Measurements from ENCODE around the gene STYK1.
A peak's percentile ranks its signal among the peaks of the same experiment; 100 is the strongest.
"Not testable (repeated sequence)": the region's sequence is repeated elsewhere in the genome, so short reads cannot be mapped to it uniquely, and the experiment has no call there.

The STYK1 gene

DNA sequence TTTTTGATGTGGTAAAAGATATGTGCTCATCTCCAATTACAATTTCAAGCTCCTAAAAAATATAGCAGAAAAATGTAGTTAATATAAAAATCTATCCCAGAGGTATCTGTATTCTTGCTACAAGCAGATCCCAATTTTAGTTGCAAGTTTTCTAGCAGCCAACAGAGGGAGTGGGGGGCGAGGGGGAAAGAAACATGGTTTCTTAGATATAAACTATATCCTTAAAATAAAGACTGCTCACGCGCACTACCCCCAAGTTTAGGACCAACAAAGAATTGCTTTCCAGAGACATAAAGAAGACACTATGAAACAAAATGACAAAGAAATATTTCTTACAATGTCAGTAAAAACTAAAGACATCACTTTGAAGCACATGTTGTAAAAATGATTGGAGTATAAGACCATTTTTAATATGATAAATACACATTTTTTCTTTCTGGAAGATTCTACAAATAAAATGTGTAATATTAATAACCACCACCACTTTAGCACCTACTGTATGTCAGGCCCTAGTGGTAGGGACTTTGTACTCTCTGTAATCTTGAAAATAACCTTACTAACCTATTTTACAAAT is 65.9 kb downstream of the STYK1 start:
- H3K4me3 ChIP-seq (replicated peaks in 1 of 2; ENCODE audit: low read depth in 2 of 2, low read length in 2 of 2): no peak overlapping the region
- peak; percentile 42 for DNase-seq (ENCODE audit: low read depth in 2 of 2)
- TF ChIP-seq, protein P1, sequence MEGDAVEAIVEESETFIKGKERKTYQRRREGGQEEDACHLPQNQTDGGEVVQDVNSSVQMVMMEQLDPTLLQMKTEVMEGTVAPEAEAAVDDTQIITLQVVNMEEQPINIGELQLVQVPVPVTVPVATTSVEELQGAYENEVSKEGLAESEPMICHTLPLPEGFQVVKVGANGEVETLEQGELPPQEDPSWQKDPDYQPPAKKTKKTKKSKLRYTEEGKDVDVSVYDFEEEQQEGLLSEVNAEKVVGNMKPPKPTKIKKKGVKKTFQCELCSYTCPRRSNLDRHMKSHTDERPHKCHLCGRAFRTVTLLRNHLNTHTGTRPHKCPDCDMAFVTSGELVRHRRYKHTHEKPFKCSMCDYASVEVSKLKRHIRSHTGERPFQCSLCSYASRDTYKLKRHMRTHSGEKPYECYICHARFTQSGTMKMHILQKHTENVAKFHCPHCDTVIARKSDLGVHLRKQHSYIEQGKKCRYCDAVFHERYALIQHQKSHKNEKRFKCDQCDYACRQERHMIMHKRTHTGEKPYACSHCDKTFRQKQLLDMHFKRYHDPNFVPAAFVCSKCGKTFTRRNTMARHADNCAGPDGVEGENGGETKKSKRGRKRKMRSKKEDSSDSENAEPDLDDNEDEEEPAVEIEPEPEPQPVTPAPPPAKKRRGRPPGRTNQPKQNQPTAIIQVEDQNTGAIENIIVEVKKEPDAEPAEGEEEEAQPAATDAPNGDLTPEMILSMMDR (IDR thresholded peaks at IDR 0.05; ENCODE audit: low read depth, low read length): peak; percentile 43

DNA sequence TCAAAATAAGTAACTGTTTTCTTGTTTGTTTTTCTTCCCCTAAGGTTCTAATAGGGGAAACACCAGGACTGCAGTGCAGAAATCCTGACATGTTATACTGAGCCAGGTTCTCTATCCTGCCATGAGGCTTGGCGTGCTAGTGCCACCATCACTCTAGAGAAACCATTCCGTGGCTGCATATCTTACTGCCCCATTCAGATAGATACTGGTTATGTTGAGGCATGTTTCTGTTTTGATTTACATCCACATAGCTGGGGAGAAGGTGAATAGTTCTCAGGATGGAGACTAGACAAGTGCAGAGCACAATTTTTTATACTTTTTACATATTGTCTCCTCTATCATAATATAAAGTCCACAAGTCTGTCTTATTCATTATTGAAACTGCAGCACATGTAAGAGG is 72.0 kb downstream of the STYK1 start:
- no peak overlapping the region for H3K4me3 ChIP-seq (replicated peaks in 1 of 2; ENCODE audit: low read depth in 2 of 2, low read length in 2 of 2)
- no peak for DNase-seq (ENCODE audit: low read depth in 2 of 2)
- TF ChIP-seq, protein P1 (IDR thresholded peaks at IDR 0.05; ENCODE audit: low read depth, low read length): no peak

DNA sequence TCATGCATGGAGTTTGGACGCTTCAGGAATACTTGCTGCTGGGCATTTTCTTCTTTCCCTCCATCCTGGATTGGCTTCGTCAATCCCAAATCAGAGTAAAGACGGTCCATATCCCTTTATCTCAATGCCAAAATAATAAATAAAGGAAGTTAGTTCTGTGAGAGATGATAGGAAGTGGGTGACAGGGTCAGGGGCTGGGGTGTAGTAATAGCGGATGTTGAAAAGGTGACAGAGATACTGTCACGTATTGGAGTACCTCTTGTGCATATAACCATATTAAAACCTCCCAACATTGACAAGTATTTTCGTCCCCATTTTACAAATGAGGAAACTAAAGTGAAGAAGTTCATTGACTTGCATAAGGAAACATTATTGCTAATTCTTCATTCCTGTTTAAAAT is 72.9 kb downstream of the STYK1 start:
- H3K4me3 ChIP-seq (replicated peaks in 1 of 2; ENCODE audit: low read depth in 2 of 2, low read length in 2 of 2): no peak overlapping the region
- DNase-seq (ENCODE audit: low read depth in 2 of 2): no peak
- TF ChIP-seq, protein P1 (IDR thresholded peaks at IDR 0.05; ENCODE audit: low read depth, low read length): no peak

DNA sequence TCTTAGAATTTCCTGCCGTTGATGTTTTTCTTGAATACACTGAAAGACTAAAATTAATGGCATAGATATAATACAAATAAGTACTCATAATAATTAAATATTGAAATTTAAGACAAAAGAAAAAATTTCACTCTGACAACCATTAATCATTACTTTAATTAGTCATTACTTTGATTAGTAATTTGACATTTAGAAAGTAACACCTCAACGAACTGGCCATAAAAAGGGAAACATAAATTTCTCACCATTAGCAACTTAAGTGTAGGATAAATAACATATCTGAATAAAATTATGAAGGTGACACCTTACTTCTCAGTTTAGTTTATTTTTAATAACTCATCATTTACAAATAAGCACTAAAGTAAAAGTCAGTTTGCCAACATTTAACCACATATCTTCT is 78.0 kb downstream of the STYK1 start:
- TF ChIP-seq, protein P1 (IDR thresholded peaks at IDR 0.05; ENCODE audit: low read depth, low read length): no peak

DNA sequence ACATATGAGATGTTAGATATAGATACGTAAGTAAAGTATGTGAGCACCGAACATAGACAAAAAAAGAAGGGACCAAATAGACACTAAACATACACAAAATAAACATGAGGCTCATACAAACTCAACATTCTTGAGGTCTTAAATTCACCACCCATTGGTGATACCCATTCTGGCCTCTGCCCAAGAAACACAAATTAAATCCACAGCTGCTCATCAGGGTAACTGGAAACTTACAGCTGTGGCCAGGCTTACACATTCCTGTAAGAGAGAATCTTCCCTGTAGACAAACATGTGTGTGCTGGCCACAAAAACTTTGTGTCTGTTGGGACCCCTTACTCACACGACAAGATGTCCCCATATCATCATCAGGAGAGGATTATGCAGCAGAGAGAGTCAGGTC is 82.9 kb downstream of the STYK1 start:
- TF ChIP-seq, protein P1 (IDR thresholded peaks at IDR 0.05; ENCODE audit: low read depth, low read length): no peak
- H3K4me3 ChIP-seq (replicated peaks in 1 of 2; ENCODE audit: low read depth in 2 of 2, low read length in 2 of 2): no peak overlapping the region
- DNase-seq (ENCODE audit: low read depth in 2 of 2): no peak

More for the DNA sequence above, 78.0 kb downstream of the STYK1 start:
- no peak for DNase-seq (ENCODE audit: low read depth in 2 of 2)
- no peak overlapping the region for H3K4me3 ChIP-seq (replicated peaks in 1 of 2; ENCODE audit: low read depth in 2 of 2, low read length in 2 of 2)

DNA sequence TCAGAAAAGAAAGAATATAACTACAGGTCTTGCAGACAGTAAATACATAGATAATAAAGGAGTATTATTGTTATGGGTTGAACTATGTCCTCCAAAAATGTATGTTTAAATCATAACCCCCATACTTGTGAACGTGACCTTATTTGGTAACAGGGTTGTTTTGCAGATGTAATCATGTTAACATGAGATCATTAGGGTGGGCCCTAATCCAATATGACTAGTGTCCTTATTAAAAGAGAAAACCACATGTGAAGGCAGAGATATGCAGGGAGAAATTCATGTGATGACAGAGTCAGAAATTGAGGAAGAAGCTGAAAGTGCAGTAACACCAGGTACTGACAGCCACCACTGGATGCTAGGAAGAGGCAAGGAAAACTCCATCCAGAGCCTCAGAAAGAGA is 89.4 kb downstream of the STYK1 start:
- no peak overlapping the region for H3K4me3 ChIP-seq (replicated peaks in 1 of 2; ENCODE audit: low read depth in 2 of 2, low read length in 2 of 2)
- TF ChIP-seq, protein P1 (IDR thresholded peaks at IDR 0.05; ENCODE audit: low read depth, low read length): no peak
- peak in 1 of 2 donors; percentile 25 for DNase-seq (ENCODE audit: low read depth in 2 of 2)

DNA sequence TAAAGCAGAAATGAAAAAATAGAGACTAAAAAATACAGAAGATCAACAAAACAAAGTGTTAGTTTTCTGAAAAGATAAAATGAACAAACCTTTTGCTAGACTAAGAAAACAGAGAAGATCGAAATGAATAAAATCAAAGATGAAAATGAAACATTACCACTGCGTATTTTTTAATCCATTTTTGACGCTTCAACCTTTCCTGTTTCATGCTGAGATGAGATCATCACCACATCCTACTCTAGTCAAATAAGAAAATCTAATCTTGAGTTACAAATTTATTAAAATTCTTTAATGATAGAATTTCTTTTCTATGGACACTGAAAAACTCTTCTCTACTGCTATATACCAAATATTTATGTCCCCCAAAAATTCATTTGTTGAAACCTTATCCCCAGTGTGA is 91.1 kb downstream of the STYK1 start:
- TF ChIP-seq, protein P1 (IDR thresholded peaks at IDR 0.05; ENCODE audit: low read depth, low read length): no peak
- DNase-seq (ENCODE audit: low read depth in 2 of 2): no peak
- no peak overlapping the region for H3K4me3 ChIP-seq (replicated peaks in 1 of 2; ENCODE audit: low read depth in 2 of 2, low read length in 2 of 2)

DNA sequence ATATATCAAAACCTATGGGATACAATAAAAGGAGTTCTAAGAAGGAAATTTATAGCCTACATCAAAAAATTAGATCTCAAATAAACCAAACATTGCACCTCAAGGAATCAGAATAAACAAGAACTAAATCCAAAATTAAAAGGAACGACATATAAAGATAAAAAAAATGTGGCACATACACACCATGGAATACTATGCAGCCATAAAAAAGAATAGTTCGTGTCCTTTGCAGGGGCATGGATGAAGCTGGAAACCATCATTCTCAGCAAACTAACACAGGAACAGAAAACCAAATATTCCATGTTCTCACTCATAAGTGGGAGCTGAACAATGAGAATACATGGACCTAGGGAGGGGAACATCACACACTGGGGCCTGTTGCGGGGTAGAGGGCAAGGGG is 91.7 kb downstream of the STYK1 start:
- H3K4me3 ChIP-seq (replicated peaks in 1 of 2; ENCODE audit: low read depth in 2 of 2, low read length in 2 of 2); DNase-seq (ENCODE audit: low read depth in 2 of 2): not testable (repeated sequence)

Measured in cardiac fibroblast (primary cell).